Activated naive CD4-positive, alpha-beta T cell treated with anti-CD3 and anti-CD28 coated beads, Interleukin-2, amount 50 U/mL, for 24 hours (primary cell): ENCODE data around the gene RACGAP1.
"Not testable (repeated sequence)": the region's sequence is repeated elsewhere in the genome, so short reads cannot be mapped to it uniquely, and the experiment has no call there.

Experiments
- H3K27ac Mint-ChIP-seq: one replicate; pipeline ENCODE4 v1.8.0; 2021; ENCODE audit warnings: mild to moderate bottlenecking, mixed read lengths
- H3K27me3 Mint-ChIP-seq: one replicate; pipeline ENCODE4 v1.8.0; 2021; ENCODE audit warnings: mixed read lengths
- H3K36me3 Mint-ChIP-seq: one replicate; pipeline ENCODE4 v1.8.0; 2021; ENCODE audit warnings: mixed read lengths
- H3K4me1 Mint-ChIP-seq: one replicate; pipeline ENCODE4 v1.8.0; 2021; ENCODE audit warnings: mixed read lengths
- H3K4me3 Mint-ChIP-seq: one replicate; pipeline ENCODE4 v1.8.0; 2021; ENCODE audit warnings: mild to moderate bottlenecking, mixed read lengths
- H3K9me3 Mint-ChIP-seq: one replicate; pipeline ENCODE4 v1.8.0; 2021; ENCODE audit warnings: mixed read lengths

Gene RACGAP1

DNA sequence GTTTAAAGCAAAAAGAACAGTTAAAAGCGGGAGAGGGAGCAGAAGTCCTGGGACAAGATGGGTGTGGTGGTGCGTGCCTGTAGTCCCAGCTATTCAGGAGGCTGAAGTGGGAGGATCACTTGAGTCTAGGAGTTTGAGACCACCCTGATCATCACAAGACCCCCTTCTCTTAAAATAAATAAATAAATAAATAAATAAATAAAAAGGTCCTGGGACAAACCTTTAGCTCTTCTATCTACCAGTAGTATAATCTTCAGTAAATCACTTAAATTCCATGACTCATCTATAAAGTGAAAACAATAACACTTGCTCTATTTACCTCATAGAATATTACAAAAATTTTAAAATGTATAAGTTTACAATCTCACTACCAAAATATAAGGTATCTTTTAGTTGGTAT is 5.8 kb downstream of the RACGAP1 start:
- Mint-ChIP-seq H3K36me3 (peaks cover 2% of the 10 kb centered on the region), H3K27ac (no peak overlapping the region), H3K9me3 (no peaks in the 10 kb centered on the region), H3K4me1 (peaks cover 5% of the 10 kb centered on the region), H3K27me3 (no peaks in the 10 kb centered on the region), H3K4me3 (no peak overlapping the region)

DNA sequence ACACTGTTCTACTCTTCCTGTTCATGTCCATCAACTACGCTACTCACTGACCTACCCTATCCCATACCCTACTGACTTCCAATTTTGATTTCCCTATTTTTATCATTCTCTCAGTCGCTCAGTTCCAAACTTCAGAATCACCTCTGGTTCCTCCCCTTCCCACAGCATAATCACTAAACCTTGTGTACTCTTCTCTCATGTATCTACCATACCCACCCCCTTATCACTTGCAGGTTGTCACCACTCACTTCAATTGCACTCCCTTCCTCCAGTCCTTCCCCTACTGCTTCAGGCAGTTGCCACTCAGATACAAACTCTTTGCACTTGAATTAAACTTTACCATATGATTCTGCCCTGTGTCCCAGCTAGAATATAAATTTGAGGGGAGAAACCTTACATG is 6.3 kb downstream of the RACGAP1 start:
- no peaks in the 10 kb centered on the region for H3K4me1 Mint-ChIP-seq
- H3K9me3 Mint-ChIP-seq, result no peaks in the 10 kb centered on the region

DNA sequence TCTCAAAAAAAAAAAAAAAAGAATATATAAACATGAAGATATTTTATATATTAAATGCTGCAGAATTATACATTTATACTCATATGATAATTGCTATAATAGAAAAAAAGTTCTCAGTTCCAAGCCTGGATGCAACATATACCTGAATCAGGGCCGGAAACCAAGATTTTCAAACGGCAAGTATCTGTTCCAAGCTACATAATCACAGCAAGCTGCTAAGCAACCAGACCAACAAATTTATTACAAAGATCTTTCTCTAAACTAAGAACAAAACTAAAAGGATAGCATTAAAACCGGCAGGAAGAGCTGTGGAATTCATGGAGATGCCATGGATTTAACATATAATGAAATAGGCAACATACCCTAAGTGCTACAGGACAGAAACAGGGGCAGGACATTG is 7.1 kb downstream of the RACGAP1 start:
- no peaks in the 10 kb centered on the region for H3K27me3 Mint-ChIP-seq
- H3K4me3 Mint-ChIP-seq, result no peak overlapping the region
- H3K27ac Mint-ChIP-seq, result no peak overlapping the region
- H3K4me1 Mint-ChIP-seq, result peaks cover 4% of the 10 kb centered on the region
- peaks cover 6% of the 10 kb centered on the region for H3K36me3 Mint-ChIP-seq
- no peaks in the 10 kb centered on the region for H3K9me3 Mint-ChIP-seq

More for the DNA sequence above, 6.3 kb downstream of the RACGAP1 start:
- Mint-ChIP-seq H3K27ac (no peak overlapping the region), H3K4me3 (no peak overlapping the region), H3K27me3 (no peaks in the 10 kb centered on the region), H3K36me3 (peaks cover 4% of the 10 kb centered on the region)

DNA sequence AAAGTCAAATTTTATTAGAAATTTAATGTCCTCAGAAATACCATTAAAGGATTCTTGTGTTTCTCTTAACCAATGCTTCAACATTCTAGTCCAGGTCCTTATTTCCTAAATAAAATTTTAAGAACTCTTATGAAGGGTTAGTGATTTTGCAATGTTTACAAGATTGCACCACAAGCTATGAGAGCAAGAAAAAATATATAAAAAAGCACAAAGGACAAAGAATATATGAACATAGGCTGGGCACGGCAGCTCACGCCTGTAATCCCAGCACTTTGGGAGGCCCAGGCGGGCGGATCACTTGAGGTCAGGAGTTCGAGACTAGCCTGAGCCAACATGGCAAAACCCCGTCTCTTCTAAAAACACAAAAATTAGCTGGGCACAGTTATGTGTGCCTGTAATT is 7.7 kb downstream of the RACGAP1 start:
- Mint-ChIP-seq H3K9me3 (no peaks in the 10 kb centered on the region), H3K36me3 (peaks cover 6% of the 10 kb centered on the region), H3K27ac (no peak overlapping the region), H3K4me3 (no peak overlapping the region), H3K27me3 (no peaks in the 10 kb centered on the region), H3K4me1 (peaks cover 4% of the 10 kb centered on the region)

DNA sequence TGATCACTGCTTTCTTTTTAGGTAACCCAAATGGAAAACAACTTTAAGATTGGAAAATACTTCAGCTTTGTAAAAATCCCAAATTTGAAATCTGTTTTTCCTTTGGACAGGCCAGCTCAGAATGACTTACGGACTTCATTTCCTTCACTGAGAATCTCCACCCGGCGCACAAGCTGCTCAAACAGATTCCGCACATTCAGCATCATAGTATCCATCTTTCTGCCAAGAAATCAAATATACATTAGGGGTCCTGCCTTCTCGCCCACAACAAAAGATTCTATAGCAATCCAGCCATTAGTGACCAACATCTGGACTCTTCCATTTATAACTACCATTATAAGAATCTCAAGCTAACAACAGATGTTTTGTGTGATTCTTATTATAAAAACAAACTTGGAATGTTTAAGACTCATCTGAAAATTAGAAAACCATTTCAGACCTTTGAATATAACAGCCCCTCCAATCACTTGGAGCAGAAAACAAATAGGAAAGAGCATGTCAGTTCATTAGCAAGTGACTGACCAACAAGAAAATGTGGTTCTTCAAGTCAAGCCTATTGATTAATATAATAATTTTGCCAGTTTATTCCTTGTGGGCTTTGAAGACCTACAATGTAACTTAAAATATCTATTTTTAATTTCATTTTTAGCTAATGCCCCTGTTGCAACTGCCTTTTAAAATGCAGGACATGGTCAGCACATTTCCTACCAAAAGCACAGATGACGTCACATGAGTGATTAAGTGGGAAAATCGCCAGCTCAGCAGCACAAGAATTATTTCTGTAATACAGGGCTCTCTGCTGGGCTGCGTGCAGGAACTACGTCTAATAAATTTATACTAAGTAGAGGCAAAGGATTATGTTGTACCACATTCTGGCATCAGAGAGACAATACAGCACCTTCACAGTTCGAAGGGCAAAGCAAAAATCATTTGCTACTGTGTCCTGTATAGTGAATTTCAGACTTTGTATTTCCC is 8.5 kb downstream of the RACGAP1 start:
- Mint-ChIP-seq H3K4me3 (no peak overlapping the region), H3K36me3 (peaks cover 6% of the 10 kb centered on the region), H3K4me1 (peaks cover 4% of the 10 kb centered on the region), H3K27ac (no peak overlapping the region), H3K27me3 (no peaks in the 10 kb centered on the region), H3K9me3 (no peaks in the 10 kb centered on the region)

DNA sequence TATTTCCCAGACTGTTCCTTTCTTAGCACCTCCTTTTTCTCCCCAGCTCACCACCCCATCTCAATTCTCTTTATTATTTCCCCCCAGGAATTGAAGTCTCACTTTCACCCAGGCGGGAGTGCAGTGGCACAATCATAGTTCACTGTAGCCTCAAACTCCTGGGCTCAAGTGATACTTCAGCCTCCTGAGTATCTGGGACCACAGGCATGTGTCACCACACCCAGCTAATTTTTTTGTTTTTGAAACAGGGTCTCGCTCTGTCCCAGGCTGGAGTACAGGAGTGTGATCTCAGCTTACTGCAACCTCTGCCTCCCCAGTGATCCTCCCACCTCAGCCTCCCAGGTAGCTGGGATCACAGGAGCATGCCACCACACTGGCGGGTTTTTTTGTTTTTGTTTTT is 11.0 kb downstream of the RACGAP1 start:
- Mint-ChIP-seq H3K4me3 (no peak overlapping the region), H3K27ac (no peak overlapping the region), H3K9me3 (no peaks in the 10 kb centered on the region), H3K36me3 (peaks cover 6% of the 10 kb centered on the region), H3K27me3 (no peaks in the 10 kb centered on the region), H3K4me1 (peaks cover 4% of the 10 kb centered on the region)

DNA sequence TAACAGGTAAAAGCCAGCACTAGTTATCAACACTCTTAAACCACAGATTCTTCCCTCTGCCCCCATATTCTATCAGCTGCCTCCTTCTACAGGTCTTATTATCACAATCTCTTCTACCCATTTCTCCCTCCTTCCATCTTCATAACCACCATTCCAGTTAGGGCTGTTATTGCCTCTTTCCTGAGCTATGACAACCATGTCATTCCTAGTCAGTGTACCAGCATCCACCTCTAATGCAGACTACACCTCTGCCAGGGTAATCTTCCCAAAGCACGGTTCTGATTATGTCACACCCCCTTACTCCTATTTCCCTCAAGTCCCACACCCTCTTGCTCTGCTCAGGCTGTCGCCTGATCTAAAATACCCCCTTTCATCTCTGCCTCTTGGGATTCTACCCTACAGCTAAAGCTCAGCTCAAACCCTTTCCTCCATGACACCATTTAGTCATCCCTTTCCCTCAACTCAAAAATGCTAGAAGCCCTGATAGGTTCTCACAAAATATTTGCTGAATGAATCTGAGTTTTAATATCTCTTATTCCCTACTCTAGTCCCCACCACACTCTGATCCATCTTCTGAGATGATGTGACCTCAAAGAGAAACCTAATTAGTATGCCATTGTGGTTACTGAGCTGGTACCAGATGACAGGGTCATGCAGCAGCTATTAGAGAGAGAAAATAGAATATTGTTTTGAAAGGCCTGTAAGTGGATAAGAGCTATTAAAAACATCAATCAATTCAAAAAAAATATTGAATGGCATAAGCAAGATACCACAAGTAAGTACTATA is 11.7 kb downstream of the RACGAP1 start:
- Mint-ChIP-seq H3K36me3 (peaks cover 6% of the 10 kb centered on the region), H3K27me3 (no peaks in the 10 kb centered on the region), H3K9me3 (no peaks in the 10 kb centered on the region), H3K27ac (no peak overlapping the region), H3K4me1 (peaks cover 4% of the 10 kb centered on the region), H3K4me3 (no peak overlapping the region)

DNA sequence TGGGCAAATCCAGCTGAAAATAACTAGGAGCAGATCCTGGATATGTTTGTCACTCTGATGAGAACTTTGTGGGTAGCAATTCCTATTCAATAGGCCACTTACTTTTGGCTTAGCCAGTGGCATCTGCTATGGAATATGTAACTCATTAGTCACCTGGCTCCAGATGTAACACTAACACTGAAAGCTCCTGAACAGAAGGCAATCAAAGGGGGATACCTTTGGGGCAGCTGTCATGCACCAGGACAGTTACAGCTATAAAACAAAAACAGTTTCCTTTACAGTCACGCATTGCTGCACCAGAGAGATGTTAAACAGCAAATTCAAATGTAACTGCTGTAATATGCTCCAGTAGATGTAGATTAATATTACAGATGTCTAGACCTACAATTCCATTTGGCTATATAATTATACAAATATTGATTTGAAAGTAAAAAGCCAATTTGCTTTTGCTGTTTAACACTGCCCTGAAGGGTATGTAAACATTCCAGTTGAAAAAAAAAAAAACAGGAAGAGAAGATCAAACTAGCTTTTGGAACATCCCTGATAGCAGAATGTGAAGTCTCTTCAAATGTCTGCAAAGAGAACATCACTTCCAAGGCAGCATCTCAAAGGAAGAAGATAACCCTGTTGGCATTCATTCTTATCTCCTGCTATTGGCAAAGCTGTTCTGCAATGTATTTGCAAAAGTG is 18.4 kb downstream of the RACGAP1 start:
- H3K36me3 Mint-ChIP-seq, result peaks cover 2% of the 10 kb centered on the region
- no peak overlapping the region for H3K4me3 Mint-ChIP-seq
- H3K27me3 Mint-ChIP-seq, result no peaks in the 10 kb centered on the region
- no peaks in the 10 kb centered on the region for H3K9me3 Mint-ChIP-seq
- no peak overlapping the region for H3K27ac Mint-ChIP-seq
- peaks cover 3% of the 10 kb centered on the region for H3K4me1 Mint-ChIP-seq

DNA sequence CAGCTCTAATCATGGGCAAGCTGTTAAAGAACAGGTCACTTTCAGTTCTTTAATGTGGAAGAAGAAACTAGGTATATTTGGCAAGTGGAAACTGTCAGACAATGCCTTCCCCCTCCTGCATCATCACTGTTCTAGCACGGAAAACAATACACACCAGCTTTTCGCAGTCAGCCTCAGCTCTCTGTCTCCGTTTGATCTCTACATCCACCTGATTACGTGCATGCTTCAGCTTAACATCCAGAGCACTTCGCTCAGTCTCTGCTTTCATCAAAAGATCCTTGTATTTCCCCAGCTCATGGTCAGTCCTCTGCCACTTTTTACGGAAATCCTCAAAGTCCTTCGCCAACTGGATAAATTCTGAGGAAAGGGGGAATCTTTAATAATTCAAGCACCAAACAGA is 19.0 kb downstream of the RACGAP1 start:
- Mint-ChIP-seq H3K27me3 (no peaks in the 10 kb centered on the region), H3K27ac (no peak overlapping the region), H3K36me3 (peaks cover 3% of the 10 kb centered on the region), H3K4me3 (no peak overlapping the region), H3K4me1 (peaks cover 3% of the 10 kb centered on the region), H3K9me3 (no peaks in the 10 kb centered on the region)

DNA sequence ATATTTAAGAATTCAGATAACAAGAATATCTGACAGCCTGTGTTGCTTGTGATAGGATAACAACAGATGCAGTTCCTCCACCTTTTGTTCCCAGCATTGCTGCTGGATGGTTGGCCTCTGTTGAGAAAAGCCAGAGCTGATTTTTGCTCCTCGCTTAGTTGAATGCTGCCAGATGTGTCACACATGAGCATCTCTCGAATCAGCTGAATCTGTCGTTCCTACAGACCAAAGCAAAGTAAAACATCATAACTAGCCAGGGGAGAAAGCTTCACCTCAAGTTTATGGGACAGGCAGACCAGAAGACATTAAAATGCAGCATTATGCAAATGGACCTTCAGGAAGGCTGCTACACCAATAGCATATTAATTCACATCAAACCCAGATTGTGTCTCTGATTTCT is 20.1 kb downstream of the RACGAP1 start:
- no peak overlapping the region for H3K4me3 Mint-ChIP-seq
- peaks cover 3% of the 10 kb centered on the region for H3K4me1 Mint-ChIP-seq
- peaks cover 4% of the 10 kb centered on the region for H3K36me3 Mint-ChIP-seq
- H3K9me3 Mint-ChIP-seq, result no peaks in the 10 kb centered on the region
- H3K27ac Mint-ChIP-seq, result no peak overlapping the region
- H3K27me3 Mint-ChIP-seq, result no peaks in the 10 kb centered on the region

DNA sequence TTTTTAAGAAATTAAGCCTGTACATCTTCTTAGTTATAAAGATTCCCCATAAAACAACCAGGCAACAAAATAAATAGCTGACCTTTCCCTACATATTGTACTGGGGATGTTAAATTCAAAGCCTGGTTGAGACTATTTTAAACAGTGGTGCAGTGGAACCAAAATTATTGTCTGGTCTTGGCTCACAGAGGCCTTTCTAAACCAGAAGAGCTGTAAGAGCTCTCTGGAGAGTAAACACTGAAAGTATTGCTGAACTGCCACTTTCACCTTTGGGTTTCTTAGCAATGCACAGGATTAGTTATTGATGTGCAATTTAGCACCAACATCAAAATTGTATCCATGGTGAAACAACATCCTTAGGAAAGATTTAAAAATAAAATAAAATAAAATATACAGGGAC is 20.6 kb downstream of the RACGAP1 start:
- Mint-ChIP-seq H3K4me1 (peaks cover 3% of the 10 kb centered on the region), H3K27ac (no peak overlapping the region), H3K9me3 (no peaks in the 10 kb centered on the region), H3K36me3 (peaks cover 4% of the 10 kb centered on the region), H3K4me3 (no peak overlapping the region), H3K27me3 (no peaks in the 10 kb centered on the region)

DNA sequence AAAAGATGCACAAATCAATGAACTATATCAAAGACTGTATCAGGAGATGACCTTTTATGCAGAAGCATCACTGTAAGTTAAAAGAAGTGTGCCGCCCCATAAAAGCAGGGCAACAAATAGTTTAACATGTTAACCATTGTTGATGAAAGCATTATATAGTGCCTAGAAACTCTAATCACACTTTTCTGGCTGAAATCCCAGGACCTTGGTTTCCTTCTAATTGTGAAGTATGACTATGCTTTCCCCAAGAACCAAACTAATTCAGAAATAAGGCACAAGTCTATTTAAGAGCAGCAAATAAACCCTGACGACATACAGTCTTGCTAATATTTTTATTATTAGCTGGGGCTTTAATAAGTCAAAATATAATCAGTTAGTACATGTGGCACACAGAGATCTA is 21.7 kb downstream of the RACGAP1 start:
- peaks cover 6% of the 10 kb centered on the region for H3K36me3 Mint-ChIP-seq
- peaks cover 3% of the 10 kb centered on the region for H3K4me1 Mint-ChIP-seq
- H3K27ac Mint-ChIP-seq, result no peak overlapping the region
- no peaks in the 10 kb centered on the region for H3K9me3 Mint-ChIP-seq
- H3K27me3 Mint-ChIP-seq, result no peaks in the 10 kb centered on the region
- no peak overlapping the region for H3K4me3 Mint-ChIP-seq

DNA sequence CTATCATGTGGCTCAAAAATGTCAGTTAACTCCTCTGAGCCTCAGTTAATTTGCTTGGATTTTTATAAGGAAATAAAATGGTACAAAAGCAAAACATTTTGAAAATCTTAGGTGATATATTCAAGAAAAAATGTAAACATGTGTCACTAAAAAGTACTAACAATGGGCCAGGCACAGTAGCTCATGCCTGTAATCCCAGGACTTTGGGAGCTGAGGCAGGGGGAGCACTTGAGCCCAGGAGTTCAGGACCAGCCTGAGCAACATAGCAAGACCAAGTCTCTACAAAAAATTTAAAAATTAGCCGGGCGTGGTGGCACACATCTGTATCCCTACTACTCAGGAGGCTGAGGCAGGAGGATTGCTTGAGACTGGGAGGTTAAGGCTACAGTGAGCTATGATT is 26.8 kb downstream of the RACGAP1 start:
- Mint-ChIP-seq H3K4me1 (no peaks in the 10 kb centered on the region), H3K9me3 (no peaks in the 10 kb centered on the region), H3K27me3 (no peaks in the 10 kb centered on the region), H3K36me3 (peaks cover 14% of the 10 kb centered on the region), H3K4me3 (no peak overlapping the region), H3K27ac (no peak overlapping the region)

DNA sequence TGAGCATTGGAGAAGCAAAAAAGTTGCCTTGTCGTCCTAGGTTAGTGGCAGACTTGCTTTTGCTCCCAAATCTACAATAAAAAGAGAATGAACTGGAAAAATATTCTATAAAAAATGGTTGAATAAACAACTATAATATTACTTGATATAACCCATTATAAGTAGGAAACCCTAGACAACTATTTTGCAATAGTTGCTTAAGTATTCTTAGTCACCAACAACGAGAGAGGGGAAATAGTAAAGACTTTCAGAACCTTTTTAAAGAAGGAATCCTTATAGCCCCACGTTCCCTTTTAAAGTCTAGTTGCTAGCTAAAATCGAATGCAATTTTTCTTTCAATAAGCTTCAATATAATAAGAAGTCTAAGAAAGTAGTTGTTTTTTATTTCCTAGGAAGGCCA is 35.0 kb downstream of the RACGAP1 start:
- Mint-ChIP-seq H3K9me3 (no peaks in the 10 kb centered on the region), H3K4me1 (no peaks in the 10 kb centered on the region), H3K27ac (no peak overlapping the region), H3K36me3 (peaks cover 13% of the 10 kb centered on the region), H3K27me3 (no peaks in the 10 kb centered on the region), H3K4me3 (no peak overlapping the region)

DNA sequence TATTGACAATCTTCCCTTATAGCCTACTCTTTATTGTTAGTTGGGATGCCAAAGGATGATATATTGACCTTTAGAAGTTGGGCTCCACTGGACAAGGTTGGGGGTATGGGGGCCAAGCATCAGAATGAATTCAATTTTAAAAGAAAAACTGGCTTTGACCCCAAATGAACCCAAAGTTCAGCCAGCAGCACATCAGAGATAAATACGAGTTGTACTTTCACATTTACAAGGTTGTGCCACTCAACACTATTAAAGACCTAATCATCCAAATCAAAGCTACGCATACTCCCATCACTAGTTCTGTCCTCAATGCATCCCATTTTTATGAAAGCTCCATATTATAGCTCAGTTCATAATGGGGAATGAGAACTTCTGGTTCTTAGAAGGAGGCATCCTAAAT is 35.9 kb downstream of the RACGAP1 start:
- H3K27me3 Mint-ChIP-seq, H3K4me3 Mint-ChIP-seq, H3K4me1 Mint-ChIP-seq, H3K9me3 Mint-ChIP-seq, H3K27ac Mint-ChIP-seq, H3K36me3 Mint-ChIP-seq: not testable (repeated sequence)
